Stomach (tissue), 9 donors: ENCODE data around the gene YWHAB. TPM values are rescaled to one million over a fixed set of nuclear protein-coding genes. Genes with fewer than 3 reads are reported as not detected.

Source experiments
- DNase-seq, 2 donors: peaks; one replicate each; pipeline versions ENCODE4 v3.0.0 to v3.0.0-alpha.2; 2013 to 2019
- H3K27ac ChIP-seq, 5 donors: fragments of 200-600 bp in 4 of 5; sonication (generic) in 4 of 5; one replicate each; pipeline ENCODE4 v1.5.1; 2013 to 2019; ENCODE audit warnings: mild to moderate bottlenecking in 1 of 5, moderate library complexity in 1 of 5
- H3K27me3 ChIP-seq, 3 donors: fragments of 200-600 bp; sonication (generic); one replicate each; pipeline ENCODE4 v1.5.1; 2017 to 2019; ENCODE audit warnings: mixed run types in 1 of 3
- H3K36me3 ChIP-seq, 4 donors: fragments of 200-600 bp; sonication (generic); 1 replicate in 3 of 4; 2 replicates in 1 of 4; pipeline ENCODE4 v1.5.1; 2016 to 2019
- H3K4me1 ChIP-seq, 4 donors: fragments of 200-600 bp; sonication (generic); one replicate each; pipeline ENCODE4 v1.5.1; 2016 to 2019
- H3K4me3 ChIP-seq, 4 donors: fragments of 200-600 bp; sonication (generic) in 3 of 4; one replicate each; pipeline ENCODE4 v1.5.1; 2016 to 2019; ENCODE audit warnings: mild to moderate bottlenecking in 1 of 4
- H3K9me3 ChIP-seq, 4 donors: fragments of 200-600 bp; sonication (generic); one replicate each; pipeline ENCODE4 v1.5.1; 2016 to 2019
- EP300 ChIP-seq: sonication (generic); formaldehyde crosslinking; IDR thresholded peaks from one replicate; pipeline ENCODE4 v1.6.1; 2017; ENCODE audit warnings: antibody characterized with exemption
- POLR2A ChIP-seq, 4 donors: fragments of 450-650 bp; IDR thresholded peaks; one replicate each; pipeline ENCODE4 v1.6.1; 2016; ENCODE audit warnings: antibody characterized with exemption in 4 of 4, control low read depth in 2 of 4, mild to moderate bottlenecking in 1 of 4, moderate library complexity in 1 of 4
- POLR2AphosphoS5 ChIP-seq, 3 donors: sonication (generic); formaldehyde crosslinking; IDR thresholded peaks; one replicate each; pipeline ENCODE4 v1.6.1; 2016; ENCODE audit warnings: antibody characterized with exemption in 3 of 3
- WGBS, 5 donors: extraction: QIAGEN DNeasy Blood & Tissue Kit in 3 of 5; methylation state at CpG; one replicate each; pipeline versions ENCODE4 v1.1.5 to v1.1.7; 2013 to 2018; 5-methylcytosine and 5-hydroxymethylcytosine counted together
- intact Hi-C: fragments of 100-400 bp; cut with DNase I; formaldehyde crosslinking; loops from one replicate; pipeline ENCODE4 v1.15.1; 2023; ENCODE audit warnings: low total_unique reads
- polyA plus RNA-seq, 3 donors: library from polyadenylated mRNA; stranded (reverse); fragments of 200-250 nt; gene quantifications; one replicate each; pipeline ENCODE4 v1.2.3, GENCODE V29; 2013
- total RNA-seq, 5 donors: library from RNA; depleted of rRNA; stranded (reverse); fragments of >200 nt; gene quantifications; one replicate each; pipeline versions ENCODE4 v1.1.0 to v1.2.3, GENCODE V29; 2014 to 2016
- TF ChIP-seq, protein P1 (sequence below), 7 experiments: fragments of 450-650 bp in 4 of 7; fragments of 200-600 bp in 3 of 7; sonication (generic) in 3 of 7; IDR thresholded peaks; one replicate each; pipeline ENCODE4 v1.5.1; 2016 to 2019; ENCODE audit warnings: antibody characterized with exemption in 7 of 7, control low read depth in 2 of 7, mild to moderate bottlenecking in 1 of 7
- donor health status: healthy with polysubstance abuse.
- donor health status: Bipolar disorder and iron deficiency.
- donor health status: healthy.

YWHAB gene
- total and polyA plus RNA-seq, 8 donors = 52.2 to 135 (median 93.1) TPM

DNA sequence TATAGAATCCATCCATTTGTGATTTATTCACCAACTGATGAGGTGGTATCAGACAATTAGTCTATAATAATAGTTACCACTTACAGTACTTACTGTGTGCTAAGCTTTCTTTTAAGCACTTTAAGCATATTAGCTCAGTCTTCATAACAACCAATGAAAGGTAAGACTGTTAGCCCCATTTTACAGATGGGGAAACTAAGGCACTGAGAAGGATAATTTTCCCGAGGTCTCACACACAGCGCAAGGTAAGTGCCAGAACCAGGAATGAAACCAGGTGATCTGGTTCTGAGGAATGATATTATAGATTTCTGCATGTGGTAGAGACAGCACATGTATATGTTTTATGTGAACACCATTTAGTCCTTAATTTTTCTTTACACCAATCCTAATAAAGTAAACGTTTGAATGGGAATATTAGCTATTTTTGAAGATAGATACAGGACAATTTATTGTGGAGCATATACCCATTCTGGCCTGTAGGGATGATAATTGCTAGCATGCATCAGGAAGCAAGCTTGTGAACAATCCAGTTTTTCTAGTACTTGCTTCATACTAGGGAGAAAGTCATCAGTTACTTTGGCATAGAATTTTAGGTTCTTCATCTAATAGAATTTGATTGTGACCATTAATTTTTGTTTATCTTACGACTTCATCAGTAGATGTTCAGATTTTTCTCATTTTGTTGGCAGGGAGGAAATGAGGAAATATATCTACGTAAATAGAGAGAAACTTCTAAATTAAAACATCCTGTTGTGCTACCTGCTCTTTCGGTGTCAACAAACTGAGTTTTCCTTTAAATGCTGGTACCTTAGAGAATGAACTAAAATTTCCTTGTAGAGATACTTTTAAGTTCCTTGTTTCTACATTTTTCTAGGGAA lies 3.0 kb downstream of the YWHAB start:
- peaks cover 0 to 3% (median 0%) of the 10 kb centered on the region in 4 donors for H3K36me3 ChIP-seq
- WGBS, 5 donors = 57 to 63% (median 58%) methylated on average over 6 of the region's 6 CpGs
- no peaks in the 10 kb centered on the region for H3K9me3 ChIP-seq
- peaks cover 47 to 80% (median 65%) of the 10 kb centered on the region in 4 donors for H3K4me1 ChIP-seq
- intact Hi-C loops = no loop called here
- H3K27me3 ChIP-seq = no peaks in the 10 kb centered on the region
- peak overlapping the region in 3 of 5 donors; percentile 10 to 40 (median 14) for H3K27ac ChIP-seq
- H3K4me3 ChIP-seq = peak overlapping the region in 2 of 4 donors; percentile 14 to 78
- peak in 1 of 2 donors; percentile 44 for DNase-seq
- TF ChIP-seq, protein P1, sequence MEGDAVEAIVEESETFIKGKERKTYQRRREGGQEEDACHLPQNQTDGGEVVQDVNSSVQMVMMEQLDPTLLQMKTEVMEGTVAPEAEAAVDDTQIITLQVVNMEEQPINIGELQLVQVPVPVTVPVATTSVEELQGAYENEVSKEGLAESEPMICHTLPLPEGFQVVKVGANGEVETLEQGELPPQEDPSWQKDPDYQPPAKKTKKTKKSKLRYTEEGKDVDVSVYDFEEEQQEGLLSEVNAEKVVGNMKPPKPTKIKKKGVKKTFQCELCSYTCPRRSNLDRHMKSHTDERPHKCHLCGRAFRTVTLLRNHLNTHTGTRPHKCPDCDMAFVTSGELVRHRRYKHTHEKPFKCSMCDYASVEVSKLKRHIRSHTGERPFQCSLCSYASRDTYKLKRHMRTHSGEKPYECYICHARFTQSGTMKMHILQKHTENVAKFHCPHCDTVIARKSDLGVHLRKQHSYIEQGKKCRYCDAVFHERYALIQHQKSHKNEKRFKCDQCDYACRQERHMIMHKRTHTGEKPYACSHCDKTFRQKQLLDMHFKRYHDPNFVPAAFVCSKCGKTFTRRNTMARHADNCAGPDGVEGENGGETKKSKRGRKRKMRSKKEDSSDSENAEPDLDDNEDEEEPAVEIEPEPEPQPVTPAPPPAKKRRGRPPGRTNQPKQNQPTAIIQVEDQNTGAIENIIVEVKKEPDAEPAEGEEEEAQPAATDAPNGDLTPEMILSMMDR (IDR thresholded peaks at IDR 0.05) = peak in 1 of 7 experiments; percentile 29
- TF ChIP-seq POLR2A (IDR thresholded peaks at IDR 0.05) (no peak), POLR2AphosphoS5 (IDR thresholded peaks at IDR 0.05) (no peak)

DNA sequence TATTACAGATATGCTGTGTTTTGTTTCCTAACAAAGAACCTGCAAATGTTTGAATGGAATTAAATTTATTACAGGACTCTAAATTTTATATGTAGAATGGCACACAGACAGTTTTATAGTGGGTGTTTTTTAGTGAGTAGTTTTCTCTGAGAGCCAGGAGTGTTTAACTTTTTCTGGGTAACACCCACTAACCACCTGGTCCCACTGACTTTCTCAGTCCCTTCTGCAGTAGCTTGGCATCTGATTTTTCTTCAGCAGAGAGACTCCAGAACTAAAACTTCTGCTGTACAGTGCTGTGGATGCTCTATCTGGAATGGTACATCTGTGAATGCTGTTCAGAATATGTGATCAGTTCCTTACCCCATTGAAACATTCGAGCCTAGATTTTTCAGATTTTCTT lies 6.3 kb downstream of the YWHAB start:
- WGBS, 5 donors = 50 to 63% (median 57%) methylated on average over 1 of the region's 1 CpG
- TF ChIP-seq POLR2A (IDR thresholded peaks at IDR 0.05) = no peak
- H3K36me3 ChIP-seq = peaks cover 0 to 3% (median 0%) of the 10 kb centered on the region in 4 donors
- H3K27me3 ChIP-seq = no peaks in the 10 kb centered on the region
- peaks cover 47 to 98% (median 79%) of the 10 kb centered on the region in 4 donors for H3K4me1 ChIP-seq
- DNase-seq = no peak
- H3K4me3 ChIP-seq = no peak overlapping the region
- intact Hi-C loops = no loop called here
- no peak overlapping the region for H3K27ac ChIP-seq
- no peaks in the 10 kb centered on the region for H3K9me3 ChIP-seq

- no peaks in the 10 kb centered on the region for H3K9me3 ChIP-seq
- no peak overlapping the region for H3K27ac ChIP-seq
- intact Hi-C loops = no loop called here
- peaks cover 30 to 98% (median 67%) of the 10 kb centered on the region in 4 donors for H3K4me1 ChIP-seq
- H3K36me3 ChIP-seq = peaks cover 0 to 4% (median under 1%) of the 10 kb centered on the region in 4 donors
- no peak for TF ChIP-seq POLR2A (IDR thresholded peaks at IDR 0.05)
- no peak for TF ChIP-seq POLR2AphosphoS5 (IDR thresholded peaks at IDR 0.05)
- TF ChIP-seq, protein P1 (IDR thresholded peaks at IDR 0.05) = no peak
- no peak for TF ChIP-seq EP300
- 51 to 60% (median 55%) methylated on average over 2 of the region's 2 CpGs for WGBS, 5 donors
- H3K4me3 ChIP-seq = no peak overlapping the region
- no peaks in the 10 kb centered on the region for H3K27me3 ChIP-seq
- DNase-seq = no peak
Measured at GRCh38 chr20:44894959-44895358, 9.5 kb downstream of the YWHAB start.

- Histone ChIP-seq H3K4me1 (peaks cover 22 to 96% (median 63%) of the 10 kb centered on the region in 4 donors), H3K36me3 (peaks cover 2 to 14% (median 6%) of the 10 kb centered on the region in 4 donors), H3K4me3 (no peak overlapping the region), H3K27ac (no peak overlapping the region), H3K27me3 (no peaks in the 10 kb centered on the region), H3K9me3 (no peaks in the 10 kb centered on the region)
- TF ChIP-seq, protein P1 (IDR thresholded peaks at IDR 0.05) = no peak
- TF ChIP-seq POLR2A (IDR thresholded peaks at IDR 0.05) = no peak
- TF ChIP-seq EP300 = no peak
- TF ChIP-seq POLR2AphosphoS5 (IDR thresholded peaks at IDR 0.05) = no peak
- no peak for DNase-seq
- 60 to 92% (median 86%) methylated on average over 1 of the region's 1 CpG for WGBS, 5 donors
- intact Hi-C loops = no loop called here
Measured at GRCh38 chr20:44896583-44896982, 11.1 kb downstream of the YWHAB start.
